Neuron (in vitro differentiated cells): ENCODE measurements around the gene KCNH8.
"Not testable (repeated sequence)": the region's sequence is repeated elsewhere in the genome, so short reads cannot be mapped to it uniquely, and the experiment has no call there.

ENCODE experiments used
- H2AFZ ChIP-seq: one replicate; pipeline ENCODE4 v1.6.1; 2013; ENCODE audit warnings: low read depth, mild to moderate bottlenecking, inconsistent platforms, low read length, moderate library complexity
- H3K27me3 ChIP-seq: one replicate; pipeline ENCODE4 v1.6.1; 2013; ENCODE audit warnings: low read length; ENCODE audit not compliant: insufficient read depth
- H3K36me3 ChIP-seq: one replicate; pipeline ENCODE4 v1.6.1; 2013; ENCODE audit warnings: low read length; ENCODE audit not compliant: insufficient read depth
- H3K4me1 ChIP-seq: one replicate; pipeline ENCODE4 v1.6.1; 2013; ENCODE audit warnings: low read length; ENCODE audit not compliant: insufficient read depth
- H3K4me3 ChIP-seq: 2 replicates; pipeline ENCODE4 v1.5.1; 2013; ENCODE audit warnings: mild to moderate bottlenecking, low read length, moderate library complexity
- H3K9me3 ChIP-seq: one replicate; pipeline ENCODE4 v1.6.1; 2013; ENCODE audit warnings: low read length

The KCNH8 gene

DNA sequence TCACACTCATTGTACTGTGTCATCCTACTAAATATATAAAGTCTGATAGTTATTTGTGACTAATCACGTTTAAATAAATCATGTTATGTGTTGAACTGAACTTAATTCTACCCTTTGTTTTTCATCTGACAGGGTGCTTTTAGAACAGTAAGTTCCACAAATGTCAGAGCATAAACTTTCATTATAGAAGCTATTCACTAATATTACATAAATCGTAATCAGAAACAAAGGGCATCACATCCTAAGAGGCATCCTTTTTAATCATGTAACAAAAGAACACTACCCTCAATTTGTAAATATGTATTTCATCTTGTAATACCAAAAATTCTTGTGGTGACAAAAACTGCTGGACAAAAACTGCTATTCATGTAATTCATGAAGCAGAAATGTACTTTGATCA is 50.8 kb downstream of the KCNH8 start:
- no peak overlapping the region for H3K4me3 ChIP-seq
- no peaks in the 10 kb centered on the region for H3K36me3 ChIP-seq
- no peaks in the 10 kb centered on the region for H3K4me1 ChIP-seq
- H3K27me3 ChIP-seq = no peaks in the 10 kb centered on the region
- H2AFZ ChIP-seq = no peak overlapping the region
- H3K9me3 ChIP-seq = no peaks in the 10 kb centered on the region

DNA sequence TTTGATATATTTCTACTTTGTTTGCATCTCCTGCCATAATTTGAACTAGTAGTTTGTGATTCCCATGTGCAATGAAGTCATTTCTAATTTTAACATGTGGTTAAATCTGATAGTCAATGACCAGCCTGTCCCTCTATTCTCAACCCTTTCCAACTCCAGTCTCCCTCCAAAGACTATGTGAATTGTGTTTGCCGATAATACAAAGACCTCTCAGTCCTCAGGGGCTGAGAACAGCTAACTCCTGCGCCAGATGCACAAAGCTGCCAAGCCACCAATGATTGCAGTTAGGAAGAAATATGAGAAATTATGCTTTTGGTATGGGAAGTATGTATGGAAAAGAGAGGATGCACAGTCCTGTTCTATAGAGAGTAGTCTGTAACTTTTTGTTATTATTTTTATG is 54.0 kb downstream of the KCNH8 start:
- no peaks in the 10 kb centered on the region for H3K36me3 ChIP-seq
- H3K27me3 ChIP-seq = no peaks in the 10 kb centered on the region
- H3K9me3 ChIP-seq = no peaks in the 10 kb centered on the region
- H2AFZ ChIP-seq = no peak overlapping the region
- H3K4me1 ChIP-seq = no peaks in the 10 kb centered on the region
- H3K4me3 ChIP-seq = no peak overlapping the region

DNA sequence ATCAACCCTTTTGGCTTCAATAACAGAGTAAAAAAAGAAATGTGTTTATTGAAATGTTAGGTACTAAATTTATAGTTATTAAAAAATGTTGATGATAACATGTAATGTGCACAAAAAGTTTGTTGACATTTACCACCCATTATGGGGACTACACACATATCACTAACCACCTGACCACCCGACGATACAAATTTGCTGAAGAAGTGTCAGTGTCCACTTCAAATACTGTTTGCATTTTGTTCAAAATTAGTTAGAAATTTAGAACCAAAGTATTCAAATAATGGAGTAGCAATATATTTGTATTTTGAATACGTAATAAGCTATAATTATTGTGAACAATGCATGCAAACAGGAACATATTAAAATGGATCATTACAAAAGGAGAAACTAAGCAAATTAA is 54.4 kb downstream of the KCNH8 start:
- H3K27me3 ChIP-seq = no peaks in the 10 kb centered on the region
- no peaks in the 10 kb centered on the region for H3K36me3 ChIP-seq
- no peak overlapping the region for H2AFZ ChIP-seq
- no peaks in the 10 kb centered on the region for H3K4me1 ChIP-seq
- no peaks in the 10 kb centered on the region for H3K9me3 ChIP-seq
- no peak overlapping the region for H3K4me3 ChIP-seq

DNA sequence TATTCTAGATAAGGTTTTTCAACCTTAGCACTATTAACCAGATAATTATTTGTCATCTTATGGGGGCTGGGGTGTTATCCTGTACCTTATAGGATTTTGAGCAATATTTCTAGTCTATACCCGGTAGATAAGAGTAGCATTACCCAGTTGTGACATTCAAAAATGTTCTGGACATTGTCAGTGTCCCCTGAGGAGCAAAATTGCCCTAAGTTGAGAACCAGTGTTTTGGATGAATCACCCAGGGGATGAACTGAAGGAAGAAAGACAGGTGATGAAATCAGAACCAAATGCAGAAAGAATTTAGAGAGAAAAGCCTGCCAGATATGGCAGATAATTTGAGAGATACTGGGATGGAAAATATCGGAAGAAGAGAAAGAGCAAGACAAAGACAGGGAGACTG is 58.2 kb downstream of the KCNH8 start:
- Histone ChIP-seq H3K27me3 (no peaks in the 10 kb centered on the region), H2AFZ (no peak overlapping the region), H3K4me3 (no peak overlapping the region), H3K4me1 (no peaks in the 10 kb centered on the region), H3K36me3 (no peaks in the 10 kb centered on the region), H3K9me3 (no peaks in the 10 kb centered on the region)

DNA sequence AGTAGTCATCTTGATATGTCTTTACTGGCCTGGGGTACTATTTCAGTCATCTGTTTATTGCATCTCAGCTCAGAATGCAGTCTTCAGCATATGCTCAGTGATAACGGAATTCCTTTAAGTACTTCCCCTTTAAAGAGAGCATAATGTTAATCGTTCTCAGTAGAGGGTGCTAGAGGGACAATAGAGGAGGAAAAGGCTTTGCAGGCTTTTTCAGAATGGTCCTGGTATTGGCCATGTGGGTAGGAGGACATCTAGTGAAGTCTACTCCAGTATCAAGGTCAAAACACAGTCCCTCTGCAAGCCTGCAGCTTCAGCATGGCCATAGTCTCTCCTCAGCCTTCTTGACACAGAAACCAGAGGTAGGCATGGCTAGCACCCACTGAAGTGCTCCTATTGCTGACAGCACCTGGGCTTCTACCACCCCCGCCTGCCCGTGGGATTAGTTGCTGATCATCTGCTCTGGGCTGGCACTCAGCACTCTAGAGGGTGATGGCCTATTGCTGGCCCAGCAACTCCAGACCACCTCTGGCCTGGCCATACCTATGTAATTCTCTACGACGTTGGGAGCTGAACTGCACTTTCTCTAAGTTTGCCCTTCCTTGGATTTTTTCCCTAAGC is 65.4 kb downstream of the KCNH8 start:
- Histone ChIP-seq H3K9me3 (no peaks in the 10 kb centered on the region), H3K4me3 (no peak overlapping the region), H3K27me3 (no peaks in the 10 kb centered on the region), H3K36me3 (no peaks in the 10 kb centered on the region), H3K4me1 (no peaks in the 10 kb centered on the region), H2AFZ (no peak overlapping the region)

DNA sequence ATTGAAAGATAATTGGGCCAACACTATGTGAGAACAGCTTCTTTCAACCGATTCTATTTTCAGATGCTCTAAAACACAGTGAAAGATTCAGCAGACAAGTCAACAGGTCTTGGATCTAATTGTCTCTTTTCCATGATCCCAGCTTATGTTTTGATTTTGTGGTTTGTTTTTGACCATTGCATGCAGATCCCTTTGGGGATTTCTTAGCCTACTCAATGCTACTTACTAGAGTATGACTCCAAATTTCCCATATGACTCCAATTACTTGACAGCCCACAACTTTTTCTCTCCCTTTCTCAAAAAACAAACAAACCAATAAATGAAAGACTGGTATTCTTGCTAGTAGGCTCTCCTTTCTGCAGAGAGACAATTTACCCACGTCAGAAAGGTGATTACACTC is 67.1 kb downstream of the KCNH8 start:
- no peaks in the 10 kb centered on the region for H3K36me3 ChIP-seq
- H3K4me3 ChIP-seq = no peak overlapping the region

DNA sequence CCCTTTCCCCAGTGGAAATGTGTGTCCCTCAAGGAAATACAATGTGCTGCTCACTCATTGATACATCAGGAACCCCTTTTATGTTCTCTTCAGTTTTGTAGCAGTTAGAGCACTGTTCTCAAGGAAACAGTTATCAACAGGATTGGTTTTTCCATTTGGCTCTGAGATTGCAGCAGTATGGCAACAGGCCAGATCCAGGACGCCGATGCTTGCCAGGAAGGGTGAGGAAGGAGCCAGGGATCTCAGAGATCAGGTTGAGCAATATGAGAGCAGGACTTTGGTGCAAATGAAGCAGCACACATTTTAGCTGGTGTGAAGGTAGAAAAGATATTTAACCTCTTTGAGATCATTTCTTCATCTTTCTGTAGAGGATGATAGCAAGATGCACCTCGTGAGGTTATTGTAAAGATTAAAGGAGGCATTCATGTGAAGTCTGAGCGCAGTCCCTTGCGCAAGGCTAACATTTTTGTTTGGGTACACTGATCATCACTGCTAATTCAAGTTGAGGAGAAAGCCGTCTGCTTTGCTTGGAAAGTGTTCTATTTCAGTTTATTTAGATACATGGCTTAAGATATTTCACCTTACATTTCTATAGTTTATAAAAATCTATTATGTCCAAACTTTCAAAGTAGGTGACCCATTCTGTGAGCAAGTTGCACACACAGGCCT is 68.5 kb downstream of the KCNH8 start:
- no peaks in the 10 kb centered on the region for H3K36me3 ChIP-seq
- no peaks in the 10 kb centered on the region for H3K27me3 ChIP-seq
- H3K4me3 ChIP-seq = no peak overlapping the region
- no peaks in the 10 kb centered on the region for H3K4me1 ChIP-seq
- H2AFZ ChIP-seq = no peak overlapping the region
- no peaks in the 10 kb centered on the region for H3K9me3 ChIP-seq

More for the DNA sequence above, 67.1 kb downstream of the KCNH8 start:
- H3K4me1 ChIP-seq = no peaks in the 10 kb centered on the region
- no peak overlapping the region for H2AFZ ChIP-seq
- H3K9me3 ChIP-seq = no peaks in the 10 kb centered on the region
- H3K27me3 ChIP-seq = no peaks in the 10 kb centered on the region

DNA sequence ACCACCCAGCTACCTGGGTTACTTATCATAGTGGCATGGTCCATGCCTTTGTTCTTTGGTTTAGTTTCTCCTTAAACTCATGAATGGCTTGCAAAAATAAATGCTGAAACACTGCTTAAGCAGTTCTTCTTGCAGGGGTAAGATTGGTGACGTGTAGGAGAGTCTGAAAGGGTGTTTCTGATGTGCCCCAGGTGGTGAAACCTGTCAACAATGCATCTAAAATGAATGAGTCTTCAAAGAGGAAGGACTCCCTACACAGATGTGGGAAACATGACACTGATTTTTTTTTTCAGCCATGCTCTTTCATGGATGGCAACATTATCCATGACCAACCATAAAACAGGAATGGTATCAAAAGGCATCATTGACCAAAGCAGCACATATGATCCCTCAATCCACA is 72.0 kb downstream of the KCNH8 start:
- no peaks in the 10 kb centered on the region for H3K36me3 ChIP-seq
- H3K27me3 ChIP-seq = no peaks in the 10 kb centered on the region
- H3K4me3 ChIP-seq = no peak overlapping the region
- H3K4me1 ChIP-seq = no peaks in the 10 kb centered on the region
- H3K9me3 ChIP-seq = no peaks in the 10 kb centered on the region
- no peak overlapping the region for H2AFZ ChIP-seq

DNA sequence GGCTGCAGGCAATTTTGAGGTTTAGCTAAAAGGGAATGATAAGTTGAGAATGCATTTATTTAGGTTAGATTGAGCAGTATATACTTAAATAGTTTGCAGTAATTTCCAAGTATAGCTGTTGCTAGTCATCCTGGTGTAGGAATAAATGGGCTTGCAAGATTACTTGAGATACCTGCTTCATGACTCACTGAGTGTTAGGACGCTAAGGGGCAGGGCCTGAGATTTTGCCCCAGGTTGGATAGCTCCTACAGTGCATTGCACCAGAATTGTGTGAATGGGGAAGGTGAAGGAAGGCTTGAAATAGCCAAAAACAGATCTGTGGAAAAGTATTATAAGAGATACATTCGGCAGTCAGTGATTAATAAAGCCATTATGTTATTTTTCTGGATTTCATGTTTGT is 72.8 kb downstream of the KCNH8 start:
- H3K4me3 ChIP-seq = no peak overlapping the region
- no peaks in the 10 kb centered on the region for H3K36me3 ChIP-seq
- no peaks in the 10 kb centered on the region for H3K27me3 ChIP-seq
- H3K9me3 ChIP-seq = no peaks in the 10 kb centered on the region
- H3K4me1 ChIP-seq = no peaks in the 10 kb centered on the region
- no peak overlapping the region for H2AFZ ChIP-seq

DNA sequence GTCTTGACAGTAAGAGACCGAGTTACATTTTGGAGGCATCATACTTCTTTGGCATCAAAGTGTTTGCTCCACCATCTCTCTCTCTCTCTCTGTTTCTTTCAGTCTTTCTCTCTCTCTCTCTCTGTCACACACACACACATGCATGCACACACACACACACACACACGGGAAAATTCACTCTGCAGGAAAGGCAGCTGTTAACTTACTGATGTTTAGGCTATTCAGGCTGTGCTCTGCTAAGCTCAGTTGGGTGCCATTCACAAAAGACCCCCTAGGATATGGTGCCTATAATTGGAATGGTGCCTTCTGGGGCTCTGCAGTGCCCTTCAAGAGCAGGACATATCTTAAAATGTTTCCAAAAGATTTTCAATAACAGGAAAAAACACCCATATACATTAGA is 78.2 kb downstream of the KCNH8 start:
- Histone ChIP-seq H2AFZ (no peak overlapping the region), H3K27me3 (no peaks in the 10 kb centered on the region), H3K9me3 (peaks cover 1% of the 10 kb centered on the region), H3K4me3 (no peak overlapping the region), H3K4me1 (peaks cover 3% of the 10 kb centered on the region), H3K36me3 (no peaks in the 10 kb centered on the region)

DNA sequence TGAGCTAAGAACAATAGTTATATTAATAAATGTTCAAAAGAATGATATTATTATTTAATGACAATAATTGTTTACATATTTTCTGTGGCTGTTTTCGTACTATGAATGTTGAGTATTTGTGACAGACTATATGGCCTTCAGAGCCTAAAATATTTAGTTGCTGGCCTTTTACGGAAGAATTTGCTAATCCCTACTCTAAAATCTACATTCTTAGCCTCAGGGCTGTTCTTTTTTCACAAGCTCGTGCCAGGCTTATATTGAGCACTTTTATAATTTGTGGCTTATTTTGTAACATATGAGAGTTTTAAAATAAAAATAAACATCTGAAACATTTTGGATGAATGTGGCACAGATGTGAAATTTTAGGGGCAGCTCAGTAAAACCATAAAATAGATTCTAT is 79.9 kb downstream of the KCNH8 start:
- no peak overlapping the region for H2AFZ ChIP-seq
- H3K4me1 ChIP-seq = peaks cover 3% of the 10 kb centered on the region
- H3K9me3 ChIP-seq = peaks cover 1% of the 10 kb centered on the region
- H3K4me3 ChIP-seq = no peak overlapping the region
- H3K36me3 ChIP-seq = no peaks in the 10 kb centered on the region
- no peaks in the 10 kb centered on the region for H3K27me3 ChIP-seq

DNA sequence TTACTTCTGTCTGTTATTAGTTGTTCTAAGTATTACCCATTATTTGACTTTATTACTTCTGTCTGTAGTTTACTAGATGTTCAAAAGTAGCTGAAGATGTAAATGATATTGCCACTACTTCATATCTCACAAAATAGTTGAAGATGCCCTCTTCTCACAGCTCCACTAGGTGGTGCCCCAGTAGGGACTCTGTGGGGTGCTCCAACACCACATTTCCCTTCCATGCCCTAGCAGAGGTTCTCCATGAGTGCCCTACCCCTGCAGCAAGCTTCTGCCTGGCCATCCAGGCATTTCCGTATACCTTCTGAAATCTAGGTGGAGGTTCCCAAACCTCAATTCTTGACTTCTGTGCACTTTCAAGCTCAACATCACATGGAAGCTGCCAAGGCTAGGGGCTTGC is 80.8 kb downstream of the KCNH8 start:
- Histone ChIP-seq H3K4me1 (peaks cover 3% of the 10 kb centered on the region), H3K4me3 (no peak overlapping the region), H3K36me3 (no peaks in the 10 kb centered on the region), H3K27me3 (no peaks in the 10 kb centered on the region), H2AFZ (no peak overlapping the region), H3K9me3 (peaks cover 1% of the 10 kb centered on the region)

DNA sequence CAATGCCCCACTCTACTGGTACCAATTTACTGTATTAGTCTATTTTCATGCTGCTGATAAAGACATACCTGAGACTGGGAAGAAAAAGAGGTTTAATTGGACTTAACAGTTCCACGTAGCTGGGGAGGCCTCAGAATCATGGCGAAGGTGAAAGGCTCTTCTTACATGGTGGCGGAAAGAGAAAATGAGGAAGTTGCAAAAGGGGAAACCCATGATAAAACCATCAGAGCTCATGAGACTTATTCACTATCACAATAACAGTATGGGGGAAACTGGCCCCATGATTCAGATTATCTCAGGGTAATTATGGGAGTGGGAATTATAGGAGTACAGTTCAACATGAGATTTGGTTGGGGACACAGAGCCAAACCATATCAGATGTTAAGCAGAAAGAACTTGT is 81.6 kb downstream of the KCNH8 start:
- H3K27me3 ChIP-seq, H3K4me1 ChIP-seq, H3K4me3 ChIP-seq, H2AFZ ChIP-seq, H3K36me3 ChIP-seq, H3K9me3 ChIP-seq: not testable (repeated sequence)
